ENCODE measurements around the gene CBY1. TPM values are rescaled to one million over a fixed set of nuclear protein-coding genes. Genes with fewer than 3 reads are reported as not detected.

The CBY1 gene
- 10 to 100 TPM; 21.0 to 46.6 (median 31.7) TPM for total RNA-seq

DNA sequence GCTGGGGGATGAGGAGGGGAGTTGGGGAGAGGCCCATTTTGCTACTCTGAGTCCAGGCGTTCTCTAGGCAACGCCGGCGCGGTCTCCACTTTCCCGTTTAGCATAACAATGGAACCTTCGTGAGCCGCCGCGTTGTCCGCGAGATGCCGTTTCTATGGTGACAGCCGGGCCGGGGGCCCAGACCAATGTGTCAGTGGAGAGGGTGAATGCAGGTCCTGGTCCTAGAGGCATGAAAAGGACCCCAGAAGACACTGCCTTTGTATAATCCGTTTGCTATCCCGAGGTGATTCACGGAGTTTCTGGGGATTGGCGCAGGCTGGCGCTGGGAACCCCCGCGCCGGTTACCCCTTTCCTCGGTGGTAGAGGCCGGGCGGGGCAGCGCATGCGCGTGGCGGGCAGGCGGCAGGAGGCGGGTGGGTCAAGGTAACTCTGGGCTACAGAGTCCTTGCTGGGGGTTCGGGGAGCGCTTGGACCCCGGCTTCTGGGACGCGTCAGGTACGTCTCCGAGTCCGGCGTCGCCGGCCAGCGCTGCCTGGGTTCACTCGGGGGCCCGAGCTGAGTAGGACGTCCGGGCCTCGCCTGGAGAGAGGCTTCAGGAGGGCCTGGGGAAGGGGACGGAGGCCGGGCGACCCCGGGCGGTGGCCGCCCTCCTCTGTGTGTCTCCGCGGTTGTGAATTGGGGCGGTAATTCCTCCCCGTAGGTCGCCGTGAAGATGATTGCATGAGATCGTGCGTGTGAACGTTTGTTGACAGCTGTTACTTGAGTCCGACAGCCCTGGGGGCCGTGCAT lies at the start of gene CBY1, which contains the start of gene FAM227A:
CBY1 (plus strand) TSS at position 383 of the 789 bp plus-strand sequence. CDS start 11,417 bp downstream, outside the sequence.
FAM227A (minus strand) TSS at position 137 of the 789 bp plus-strand sequence. CDS start 6,224 bp downstream, outside the sequence.
- no peaks in the 10 kb centered on the region for H3K27me3 ChIP-seq

DNA sequence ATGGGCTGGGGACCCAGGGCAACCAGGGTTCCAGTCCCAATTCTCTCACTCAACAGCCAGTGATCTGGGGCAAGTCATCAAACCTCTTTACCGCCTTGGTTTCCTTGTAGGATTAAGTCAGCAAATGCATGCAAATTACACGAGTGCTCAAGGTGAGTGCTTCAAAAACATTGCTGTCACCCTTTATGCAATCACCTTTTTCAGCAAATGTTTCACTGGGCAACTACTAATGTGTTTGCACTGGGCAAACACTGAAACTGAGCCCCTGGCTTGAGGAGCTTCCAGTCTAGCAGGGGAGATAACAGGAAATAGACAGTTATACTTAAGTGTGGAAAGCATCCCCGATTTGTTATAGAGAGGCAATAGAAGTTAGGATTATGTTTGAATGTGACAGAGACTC lies 48.8 kb upstream of the CBY1 start:
- Histone ChIP-seq H3K36me3 (no peaks in the 10 kb centered on the region), H3K27me3 (no peaks in the 10 kb centered on the region), H3K9me3 (no peaks in the 10 kb centered on the region), H3K4me1 (peaks cover 0 to 10% (median 0%) of the 10 kb centered on the region in 3 donors), H3K27ac (no peak overlapping the region), H3K4me3 (no peak overlapping the region)
- no peak for ATAC-seq
- 84% methylated on average over 3 of the region's 3 CpGs; no CpG with 5 or more reads in 1 of the 2 donors for WGBS, 2 donors (ENCODE audit: low coverage in 1 of 2)
- TF ChIP-seq POLR2AphosphoS5 (IDR thresholded peaks at IDR 0.05) (no peak), EP300 (IDR thresholded peaks at IDR 0.05) (no peak), POLR2A (IDR thresholded peaks at IDR 0.05) (no peak)
- TF ChIP-seq, protein P1, sequence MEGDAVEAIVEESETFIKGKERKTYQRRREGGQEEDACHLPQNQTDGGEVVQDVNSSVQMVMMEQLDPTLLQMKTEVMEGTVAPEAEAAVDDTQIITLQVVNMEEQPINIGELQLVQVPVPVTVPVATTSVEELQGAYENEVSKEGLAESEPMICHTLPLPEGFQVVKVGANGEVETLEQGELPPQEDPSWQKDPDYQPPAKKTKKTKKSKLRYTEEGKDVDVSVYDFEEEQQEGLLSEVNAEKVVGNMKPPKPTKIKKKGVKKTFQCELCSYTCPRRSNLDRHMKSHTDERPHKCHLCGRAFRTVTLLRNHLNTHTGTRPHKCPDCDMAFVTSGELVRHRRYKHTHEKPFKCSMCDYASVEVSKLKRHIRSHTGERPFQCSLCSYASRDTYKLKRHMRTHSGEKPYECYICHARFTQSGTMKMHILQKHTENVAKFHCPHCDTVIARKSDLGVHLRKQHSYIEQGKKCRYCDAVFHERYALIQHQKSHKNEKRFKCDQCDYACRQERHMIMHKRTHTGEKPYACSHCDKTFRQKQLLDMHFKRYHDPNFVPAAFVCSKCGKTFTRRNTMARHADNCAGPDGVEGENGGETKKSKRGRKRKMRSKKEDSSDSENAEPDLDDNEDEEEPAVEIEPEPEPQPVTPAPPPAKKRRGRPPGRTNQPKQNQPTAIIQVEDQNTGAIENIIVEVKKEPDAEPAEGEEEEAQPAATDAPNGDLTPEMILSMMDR (IDR thresholded peaks at IDR 0.05) = no peak

More for the DNA sequence above, at the start of gene CBY1, which contains the start of gene FAM227A:
- Histone ChIP-seq H3K27ac (peak within 1 kb of the TSS; percentile 74 to 94 (median 90)), H3K4me3 (peak within 1 kb of the TSS; percentile 90 to 96), H3K4me1 (peaks cover 0 to 29% (median 8%) of the 10 kb centered on the region in 3 donors), H3K9me3 (no peaks in the 10 kb centered on the region), H3K36me3 (peaks cover 0 to 11% of the 10 kb centered on the region in 2 donors)
- ATAC-seq = peak; percentile 94
- TF ChIP-seq, protein P1 (IDR thresholded peaks at IDR 0.05) = peak in 2 of 4 experiments; percentile 10 to 12
- TF ChIP-seq EP300 (IDR thresholded peaks at IDR 0.05) (no peak), POLR2AphosphoS5 (IDR thresholded peaks at IDR 0.05) (peak; percentile 49), POLR2A (IDR thresholded peaks at IDR 0.05) (peak; percentile 47 to 52)
- whole genome bisulfite sequencing, 2 donors (ENCODE audit: low coverage in 1 of 2) = 0% methylated on average over 2 of the region's 66 CpGs

DNA sequence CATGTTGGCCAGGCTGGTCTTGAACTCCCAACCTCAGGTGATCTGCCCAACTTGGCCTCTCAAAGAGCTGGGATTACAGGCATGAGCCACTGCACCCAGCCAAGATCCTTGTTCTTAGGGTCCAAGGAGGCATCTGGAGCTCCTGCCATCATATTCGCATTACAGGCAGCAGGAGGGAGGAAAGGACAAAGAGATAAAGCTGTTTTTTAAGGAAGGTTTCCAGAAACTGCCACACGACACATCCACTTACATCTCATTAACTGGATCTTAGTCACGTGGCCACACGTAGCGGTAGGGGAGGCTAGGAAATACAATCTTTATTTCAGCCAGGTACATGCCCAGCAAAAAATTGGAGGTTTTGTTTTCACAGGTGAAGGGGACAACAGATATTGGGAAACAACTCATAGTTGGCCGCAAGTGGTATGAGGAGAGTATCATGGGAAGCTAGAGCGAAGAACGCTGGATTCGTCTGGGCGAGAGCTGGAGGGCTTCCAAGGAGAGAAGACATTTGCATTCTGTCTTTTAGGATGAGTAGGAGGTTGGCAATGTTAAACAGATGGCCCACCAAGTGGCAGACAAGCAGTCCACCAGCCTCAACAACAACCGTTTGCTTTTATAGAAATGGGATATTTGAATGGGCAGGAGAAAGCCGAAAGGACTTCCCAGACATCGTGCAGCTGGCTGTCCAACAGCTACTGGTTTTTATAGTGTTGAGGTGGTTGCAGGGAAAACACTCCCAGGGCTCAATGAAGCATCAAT lies 47.3 kb upstream of the CBY1 start:
- Histone ChIP-seq H3K9me3 (no peaks in the 10 kb centered on the region), H3K27me3 (no peaks in the 10 kb centered on the region), H3K4me1 (peaks cover 0 to 12% (median 0%) of the 10 kb centered on the region in 3 donors), H3K27ac (no peak overlapping the region), H3K4me3 (no peak overlapping the region), H3K36me3 (no peaks in the 10 kb centered on the region)
- 81 to 86% methylated on average over 13 of the region's 13 CpGs for WGBS, 2 donors (ENCODE audit: low coverage in 1 of 2)
- no peak for ATAC-seq
- TF ChIP-seq, protein P1 (IDR thresholded peaks at IDR 0.05) = no peak
- TF ChIP-seq EP300 (IDR thresholded peaks at IDR 0.05) = no peak
- no peak for TF ChIP-seq POLR2A (IDR thresholded peaks at IDR 0.05)
- no peak for TF ChIP-seq POLR2AphosphoS5 (IDR thresholded peaks at IDR 0.05)

DNA sequence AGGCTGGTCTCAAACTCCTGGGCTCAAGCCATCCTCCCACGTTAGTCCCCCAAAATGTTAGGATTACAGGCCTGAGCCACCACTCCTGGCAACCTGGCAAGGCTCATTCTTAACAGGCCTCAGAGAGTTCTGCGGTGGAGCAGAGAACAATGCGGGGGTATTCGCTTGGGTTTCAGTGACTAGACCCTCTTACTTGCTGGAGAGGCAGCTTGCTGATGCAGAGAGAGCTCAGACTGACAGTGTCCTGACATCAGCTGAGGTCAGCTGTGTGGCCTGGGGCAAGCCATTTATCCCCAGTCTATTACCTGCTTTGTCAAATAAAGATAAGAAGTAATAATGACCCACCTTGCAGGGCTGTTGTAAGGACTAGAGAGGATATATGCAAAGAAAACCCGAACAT lies 46.2 kb upstream of the CBY1 start:
- H3K9me3 ChIP-seq = no peaks in the 10 kb centered on the region
- H3K4me3 ChIP-seq = no peak overlapping the region
- TF ChIP-seq EP300 (IDR thresholded peaks at IDR 0.05) (no peak), POLR2AphosphoS5 (IDR thresholded peaks at IDR 0.05) (no peak), POLR2A (IDR thresholded peaks at IDR 0.05) (no peak)
- TF ChIP-seq, protein P1 (IDR thresholded peaks at IDR 0.05) = no peak
- WGBS, 2 donors (ENCODE audit: low coverage in 1 of 2) = 86 to 100% methylated on average over 1 to 5 of the region's 5 CpGs
- no peaks in the 10 kb centered on the region for H3K27me3 ChIP-seq
- ATAC-seq = no peak
- no peaks in the 10 kb centered on the region for H3K36me3 ChIP-seq
- peaks cover 0 to 20% (median 0%) of the 10 kb centered on the region in 3 donors for H3K4me1 ChIP-seq
- no peak overlapping the region for H3K27ac ChIP-seq
